Stimulated activated CD8-positive, alpha-beta memory T cell treated with anti-CD3 and anti-CD28 coated beads, Interleukin-2, amount 100 ng/mL, for 48 hours (primary cell): ENCODE measurements around the gene GGPS1.
"Not testable (repeated sequence)": the region's sequence is repeated elsewhere in the genome, so short reads cannot be mapped to it uniquely, and the experiment has no call there.

ENCODE experiments used
- DNase-seq, 2 donors: peaks; one replicate each; pipeline ENCODE4 v3.0.0-alpha.2; 2020; ENCODE audit warnings: low read depth in 2 of 2

GGPS1 gene

DNA sequence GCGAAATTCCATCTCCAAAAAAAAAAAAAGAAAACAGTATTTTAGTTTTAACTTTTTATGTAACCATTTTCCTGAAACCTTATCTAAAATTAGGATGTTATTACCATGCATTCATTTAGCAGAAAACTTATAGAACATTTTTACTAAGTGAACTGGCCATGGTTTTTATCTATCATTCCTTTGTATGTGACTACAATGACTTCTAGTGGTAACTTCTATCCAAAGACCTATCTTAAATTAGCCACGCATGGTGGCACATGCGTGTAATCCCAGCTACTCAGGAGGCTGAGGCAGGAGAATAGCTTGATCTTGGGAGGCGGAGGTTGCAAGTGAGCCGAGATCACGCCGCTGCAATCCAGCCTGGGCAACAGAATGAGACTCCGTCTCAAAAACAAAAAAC lies 11.4 kb downstream of the GGPS1 start:
- no peak for DNase-seq

DNA sequence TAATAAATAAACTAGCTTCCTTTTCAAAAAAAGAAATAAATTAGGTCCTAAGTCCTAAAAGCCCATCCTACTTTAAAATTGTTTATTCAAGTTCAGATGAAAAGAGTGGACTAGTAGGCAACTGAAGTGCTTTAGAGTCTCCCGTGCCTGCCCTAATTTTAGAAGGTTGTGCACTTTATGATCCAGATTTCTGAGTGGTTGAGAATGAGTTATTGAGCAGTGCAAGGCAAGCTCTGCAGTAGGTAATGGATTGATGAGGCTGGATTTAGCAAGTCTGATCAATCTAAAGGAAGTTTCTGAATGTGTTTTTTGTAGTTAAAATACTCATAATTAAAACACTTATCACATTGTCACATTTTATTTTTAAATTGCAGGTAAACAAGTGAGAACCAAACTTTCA lies 13.0 kb downstream of the GGPS1 start:
- DNase-seq, result no peak

GRCh38 chr1:235342039-235342438 lies 13.7 kb downstream of the GGPS1 start:
- DNase-seq, result no peak

DNA sequence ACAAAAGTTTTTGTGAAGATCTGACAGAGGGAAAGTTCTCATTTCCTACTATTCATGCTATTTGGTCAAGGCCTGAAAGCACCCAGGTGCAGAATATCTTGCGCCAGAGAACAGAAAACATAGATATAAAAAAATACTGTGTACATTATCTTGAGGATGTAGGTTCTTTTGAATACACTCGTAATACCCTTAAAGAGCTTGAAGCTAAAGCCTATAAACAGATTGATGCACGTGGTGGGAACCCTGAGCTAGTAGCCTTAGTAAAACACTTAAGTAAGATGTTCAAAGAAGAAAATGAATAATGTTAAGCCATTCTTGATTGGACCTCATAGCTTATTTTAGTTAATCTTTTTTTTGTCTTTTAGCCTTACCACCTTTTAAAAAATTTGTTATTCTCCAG lies 14.1 kb downstream of the GGPS1 start:
- DNase-seq, result no peak

GRCh38 chr1:235343726-235344125 lies 15.4 kb downstream of the GGPS1 start:
- DNase-seq, result no peak

DNA sequence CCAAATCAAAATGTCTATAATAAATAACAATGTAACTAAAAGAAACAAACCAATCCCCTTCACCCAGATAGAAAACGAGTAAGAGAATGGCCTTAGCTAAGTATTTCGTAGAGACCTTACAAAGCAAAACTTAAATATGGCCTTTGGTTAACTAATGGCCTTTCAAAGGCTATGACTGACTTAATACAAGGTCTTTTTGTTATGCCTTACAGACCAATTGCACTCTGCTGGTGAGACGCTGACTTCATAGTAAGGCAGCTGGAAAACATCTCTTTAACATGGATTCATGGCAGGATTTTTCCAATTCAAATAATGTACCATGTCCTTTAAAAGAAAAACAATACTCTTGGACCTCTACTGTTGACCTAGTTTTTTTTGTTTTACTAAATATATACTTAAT lies 23.1 kb downstream of the GGPS1 start:
- no peak for DNase-seq

DNA sequence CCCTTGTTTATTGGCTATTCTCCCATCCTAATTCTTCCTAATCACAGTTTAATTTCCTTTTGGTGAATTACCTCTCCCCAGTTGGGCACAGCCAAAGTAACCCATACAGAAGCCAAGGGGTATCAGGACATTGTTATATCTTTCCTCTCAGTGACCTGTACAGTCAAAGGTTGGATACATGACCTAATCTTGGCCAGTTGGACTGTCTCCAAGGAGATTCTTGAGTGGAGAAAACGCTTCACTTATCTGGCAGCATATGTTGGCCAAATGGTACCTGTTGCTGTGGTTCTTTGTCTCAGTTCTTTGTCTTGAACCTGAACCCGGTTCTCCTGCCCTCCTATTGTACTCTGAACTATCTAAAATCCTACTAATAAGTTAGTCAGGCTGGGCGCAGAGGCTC lies 23.5 kb downstream of the GGPS1 start:
- no peak for DNase-seq

GRCh38 chr1:235357485-235358373 lies 29.4 kb downstream of the GGPS1 start:
- DNase-seq, result no peak

- no peak for DNase-seq
Measured at GRCh38 chr1:235358899-235359298, 30.5 kb downstream of the GGPS1 start.

DNA sequence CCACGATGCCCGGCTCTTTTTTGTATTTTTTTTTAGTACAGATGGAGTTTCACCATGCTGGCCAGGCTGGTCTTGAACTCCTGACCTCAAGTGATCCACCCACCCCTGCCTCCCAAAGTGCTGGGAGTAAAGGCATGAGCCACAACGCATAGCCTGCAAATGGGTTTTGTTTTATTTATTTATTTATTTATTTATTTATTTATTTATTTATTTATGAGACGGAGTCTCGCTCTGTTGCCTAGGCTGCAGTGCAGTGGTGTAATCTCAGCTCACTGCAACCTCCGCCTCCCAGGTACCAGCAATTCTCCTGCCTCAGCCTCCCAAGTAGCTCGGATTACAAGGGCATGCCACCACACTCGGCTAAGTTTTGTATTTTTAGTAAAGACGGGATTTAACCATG lies 35.8 kb downstream of the GGPS1 start:
- DNase-seq, result not testable (repeated sequence)

DNA sequence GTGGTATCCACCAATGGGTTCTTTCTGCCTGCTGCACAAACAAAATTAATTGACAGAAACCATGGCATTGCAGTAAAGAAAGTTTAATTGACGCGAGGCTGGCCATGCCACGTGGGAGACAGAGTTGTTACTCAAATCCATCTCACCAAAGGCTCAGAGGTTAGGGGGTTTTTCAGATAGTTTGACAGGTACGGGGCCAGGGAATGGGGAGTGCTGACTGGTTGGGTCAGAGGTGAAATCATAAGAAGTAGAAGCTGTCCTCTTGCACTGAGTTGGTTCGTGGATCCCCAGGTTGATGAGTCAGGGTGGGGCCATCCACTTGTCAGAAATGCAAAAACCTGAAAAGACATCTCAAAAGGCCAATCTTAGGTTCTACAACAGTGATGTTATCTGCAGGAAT lies 37.9 kb downstream of the GGPS1 start:
- DNase-seq, result peak; percentile 3 to 21

DNA sequence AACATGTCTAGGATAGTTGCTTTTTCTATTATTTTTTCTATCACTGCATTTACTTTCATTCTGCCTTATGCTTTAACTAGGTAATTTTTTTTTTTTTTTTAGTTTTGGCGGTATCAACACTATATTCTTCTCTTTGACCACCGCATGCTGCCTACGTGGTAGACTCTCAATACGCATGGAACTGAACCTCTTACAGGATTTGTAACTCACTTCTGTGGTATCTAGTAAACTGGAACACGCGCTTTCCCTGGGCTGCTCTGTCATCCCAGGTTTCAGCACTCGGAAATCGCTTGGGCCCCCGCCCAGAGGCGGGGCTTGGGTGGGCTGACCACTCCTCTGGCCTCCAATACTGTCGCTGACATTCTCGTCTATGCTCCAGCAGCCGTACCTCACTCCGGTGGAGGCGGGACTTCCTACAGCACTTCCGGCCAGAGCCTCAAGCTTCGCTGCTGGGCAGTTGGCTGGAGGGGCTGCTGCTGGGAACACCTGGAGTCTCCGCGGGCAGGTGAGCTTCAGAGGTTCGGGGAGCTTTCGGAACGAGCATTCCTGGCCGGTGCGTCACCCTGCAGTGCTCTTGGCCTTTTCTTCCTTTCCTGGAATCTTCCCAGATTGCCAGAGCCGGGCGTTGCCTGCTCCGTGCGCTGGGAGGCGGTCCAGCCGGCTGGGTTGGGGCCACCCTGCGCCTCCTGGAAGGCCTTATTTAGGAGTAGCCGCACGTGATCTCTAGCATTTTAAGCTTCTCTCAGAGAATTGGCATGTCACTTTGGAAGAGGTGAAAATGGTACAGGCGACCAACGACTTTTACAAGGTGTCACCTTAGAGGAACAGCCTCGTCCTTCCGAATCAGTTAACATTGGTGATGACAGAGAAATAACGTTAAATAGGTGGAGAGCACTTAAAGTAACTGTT lies 38.9 kb downstream of the GGPS1 start, which contains the start of gene TBCE:
Gene TBCE, plus strand, starts transcription at position 428 of the 909 bp plus-strand sequence. CDS start 12,623 bp downstream, outside the sequence.
- peak; percentile 80 to 88 for DNase-seq

GRCh38 chr1:235368428-235368827 lies 40.1 kb downstream of the GGPS1 start:
- DNase-seq, result no peak

- DNase-seq, result no peak
Measured at GRCh38 chr1:235369802-235370201, 41.4 kb downstream of the GGPS1 start.

- DNase-seq, result no peak
Measured at GRCh38 chr1:235375919-235376605, 47.7 kb downstream of the GGPS1 start.

GRCh38 chr1:235378134-235378735 lies 49.9 kb downstream of the GGPS1 start:
- not testable (repeated sequence) for DNase-seq

DNA sequence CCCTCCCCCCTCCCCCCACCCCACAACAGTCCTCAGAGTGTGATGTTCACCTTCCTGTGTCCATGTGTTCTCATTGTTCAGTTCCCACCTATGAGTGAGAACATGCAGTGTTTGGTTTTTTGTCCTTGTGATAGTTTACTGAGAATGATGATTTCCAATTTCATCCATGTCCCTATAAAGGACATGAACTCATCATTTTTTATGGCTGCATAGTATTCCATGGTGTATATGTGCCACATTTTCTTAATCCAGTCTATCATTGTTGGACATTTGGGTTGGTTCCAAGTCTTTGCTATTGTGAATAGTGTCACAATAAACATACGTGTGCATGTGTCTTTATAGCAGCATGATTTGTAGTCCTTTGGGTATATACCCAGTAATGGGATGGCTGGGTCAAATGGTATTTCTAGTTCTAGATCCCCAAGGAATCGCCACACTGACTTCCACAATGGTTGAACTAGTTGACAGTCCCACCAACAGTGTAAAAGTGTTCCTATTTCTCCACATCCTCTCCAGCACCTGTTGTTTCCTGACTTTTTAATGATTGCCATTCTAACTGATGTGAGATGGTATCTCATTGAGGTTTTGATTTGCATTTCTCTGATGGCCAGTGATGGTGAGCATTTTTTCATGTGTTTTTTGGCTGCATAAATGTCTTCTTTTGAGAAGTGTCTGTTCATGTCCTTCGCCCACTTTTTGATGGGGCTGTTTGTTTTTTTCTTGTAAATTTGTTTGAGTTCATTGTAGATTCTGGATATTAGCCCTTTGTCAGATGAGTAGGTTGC lies 53.8 kb downstream of the GGPS1 start:
- not testable (repeated sequence) for DNase-seq

DNA sequence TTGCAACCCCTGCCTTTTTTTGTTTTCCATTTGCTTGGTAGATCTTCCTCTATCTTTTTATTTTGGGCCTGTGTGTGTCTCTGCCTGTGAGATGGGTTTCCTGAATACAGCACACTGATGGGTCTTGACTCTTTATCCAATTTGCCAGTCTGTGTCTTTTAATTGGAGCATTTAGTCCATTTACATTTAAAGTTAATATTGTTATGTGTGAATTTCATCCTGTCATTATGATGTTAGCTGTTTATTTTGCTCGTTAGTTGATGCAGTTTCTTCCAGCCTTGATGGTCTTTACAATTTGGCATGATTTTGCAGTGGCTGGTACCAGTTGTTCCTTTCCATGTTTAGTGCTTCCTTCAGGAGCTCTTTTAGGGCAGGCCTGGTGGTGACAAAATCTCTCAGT lies 57.3 kb downstream of the GGPS1 start:
- not testable (repeated sequence) for DNase-seq

DNA sequence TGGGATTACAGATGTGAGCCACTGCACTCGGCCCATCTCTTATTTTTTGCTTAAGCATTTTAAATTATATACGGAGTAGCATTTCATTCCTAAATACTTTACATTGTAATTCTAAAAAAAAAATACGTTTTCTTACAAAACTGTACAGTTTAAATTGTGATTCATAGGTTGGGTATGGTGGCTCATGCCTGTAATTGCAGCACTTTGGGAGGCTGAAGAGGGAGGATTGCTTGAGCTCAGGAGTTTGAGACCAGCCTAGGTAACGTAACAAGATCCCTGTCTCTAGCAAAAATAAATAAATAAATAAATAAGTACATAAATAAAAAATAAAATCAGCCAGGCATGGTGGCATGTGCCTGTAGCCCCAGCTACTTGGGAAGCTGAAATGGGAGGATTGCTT lies 63.5 kb downstream of the GGPS1 start:
- no peak for DNase-seq
